Panc1 (cell line): ENCODE results near the gene ACTG1. TPM values are rescaled to one million over a fixed set of nuclear protein-coding genes. Genes with fewer than 3 reads are reported as not detected.

Experiments
- ATAC-seq: fragments of 200-7000 bp; cut with Tn5 transposase; 2 replicates; pipeline ENCODE4 v1.9.1; 2020; ENCODE audit warnings: mild to moderate bottlenecking, moderate library complexity
- BruUV-seq: library from RNA; stranded (reverse); fragments of 400-500 nt; replicated peaks from 2 replicates; lab custom pipeline; 2021; lab: Mats Ljungman, UMichigan
- CTCF ChIA-PET: fragments of 300-600 bp; sonication (Branson Sonifier 250); formaldehyde crosslinking; loops from one replicate; lab custom pipeline; 2022; ENCODE audit warnings: antibody characterized with exemption; lab: Charles Lee
- POLR2A ChIA-PET: fragments of 300-600 bp; sonication (Branson Sonifier 250); formaldehyde crosslinking; loops from one replicate; lab custom pipeline; 2022; ENCODE audit warnings: antibody characterized with exemption; lab: Charles Lee
- DNase-seq: peaks from one replicate; pipeline ENCODE4 v3.0.0-alpha.2; 2010; ENCODE audit warnings: low read depth, low spot score
- H3K27ac ChIP-seq: 2 replicates; pipeline ENCODE4 v1.5.1; 2011; ENCODE audit warnings: mild to moderate bottlenecking, low read length, inconsistent platforms
- H3K27me3 ChIP-seq: fragments of 200-500 bp; sonication (Bioruptor generic); 2 replicates; pipeline ENCODE4 v1.6.0; 2014; ENCODE audit warnings: low read length, inconsistent platforms; ENCODE audit not compliant: control insufficient read depth, insufficient read depth
- H3K36me3 ChIP-seq: fragments of 200-500 bp; sonication (Bioruptor generic); 2 replicates; pipeline ENCODE4 v1.5.1; 2014; ENCODE audit warnings: inconsistent platforms, mild to moderate bottlenecking, low read length, moderate library complexity; ENCODE audit not compliant: control insufficient read depth, insufficient read depth
- H3K4me1 ChIP-seq: 2 replicates; pipeline ENCODE4 v1.5.1; 2011; ENCODE audit warnings: inconsistent platforms, mild to moderate bottlenecking, low read length, moderate library complexity; ENCODE audit not compliant: control insufficient read depth, insufficient read depth
- H3K4me3 ChIP-seq, 2 experiments: 2 replicates each; pipeline ENCODE4 v1.5.1; 2011 to 2012; ENCODE audit warnings: low read depth in 2 of 2, low read length in 2 of 2, mild to moderate bottlenecking in 2 of 2, inconsistent platforms in 1 of 2, moderate library complexity in 1 of 2
- H3K9me3 ChIP-seq: fragments of 200-500 bp; sonication (Bioruptor generic); 2 replicates; pipeline ENCODE4 v1.5.1; 2014; ENCODE audit warnings: low read depth, mild to moderate bottlenecking, inconsistent platforms, low read length, moderate library complexity; ENCODE audit not compliant: control insufficient read depth, insufficient read depth
- CTCF ChIP-seq: fragments of 450-650 bp; IDR thresholded peaks from 2 replicates; pipeline ENCODE4 v1.5.1; 2017; ENCODE audit warnings: mild to moderate bottlenecking
- POLR2AphosphoS5 ChIP-seq: IDR thresholded peaks from 2 replicates; pipeline ENCODE4 v1.6.1; 2012; ENCODE audit warnings: mild to moderate bottlenecking, low read depth, low read length, moderate library complexity
- SIN3A ChIP-seq: IDR thresholded peaks from 2 replicates; pipeline ENCODE4 v1.6.1; 2012; ENCODE audit warnings: low read depth, mild to moderate bottlenecking, low read length, moderate library complexity, borderline replicate concordance; ENCODE audit not compliant: insufficient read depth
- in situ Hi-C: cut with HindIII; loops from 2 replicates; pipeline ENCODE4 v1.10.0; 2016; ENCODE audit warnings: low sequenced_read_pairs, low pct_unique_long_range_greater_than_20kb
- intact Hi-C: fragments of 100-400 bp; cut with micrococcal nuclease; formaldehyde crosslinking; loops from one replicate; pipeline ENCODE4 v1.10.0; 2022; ENCODE audit not compliant: unreplicated experiment
- total RNA-seq: library from RNA; stranded (reverse); gene quantifications from one replicate; pipeline ENCODE4 v1.2.1, GENCODE V29; 2021; ENCODE audit not compliant: unreplicated experiment

ACTG1 gene
- total RNA-seq, 1 experiment from 2014 or later, result 4,502 TPM

GRCh38 chr17:81543339-81543675 lies 30.7 kb upstream of the ACTG1 start:
- TF ChIP-seq SIN3A, result no peak
- 0 out of 2 replicates have a peak, but pooled peaks have one; percentile 2 for TF ChIP-seq POLR2AphosphoS5
- H3K4me1 ChIP-seq, result peaks cover 73% of the 10 kb centered on the region
- in situ Hi-C loops, result no loop called here
- intact Hi-C loops, result no loop called here
- no peaks in the 10 kb centered on the region for H3K9me3 ChIP-seq
- ATAC-seq, result no peak
- no TSS peak for BruUV-seq
- DNase-seq, result no peak
- POLR2A ChIA-PET, result interaction anchor here (1.2 kb wide), 1 partner anchor 9 kb away, joined by 3 read pairs; the partner anchor contains the start of gene FAAP100
- peak overlapping the region; percentile 39 for H3K27ac ChIP-seq
- CTCF ChIA-PET, result no interaction called here
- H3K4me3 ChIP-seq, result no peak overlapping the region
- H3K27me3 ChIP-seq, result no peaks in the 10 kb centered on the region
- H3K36me3 ChIP-seq, result peaks cover 9% of the 10 kb centered on the region

GRCh38 chr17:81542431-81543338 lies 30.1 kb upstream of the ACTG1 start:
- no TSS peak for BruUV-seq
- Histone ChIP-seq H3K36me3 (peaks cover 9% of the 10 kb centered on the region), H3K27ac (0 out of 2 replicates have a peak overlapping the region, but pooled peaks have one; percentile 44)

GRCh38 chr17:81541123-81541522 lies 28.5 kb upstream of the ACTG1 start:
- no peak for ATAC-seq
- in situ Hi-C loops, result no loop called here
- no peak overlapping the region for H3K4me3 ChIP-seq

More at GRCh38 chr17:81542431-81543338, 30.1 kb upstream of the ACTG1 start:
- TF ChIP-seq POLR2AphosphoS5 (peak; percentile 82), SIN3A (no peak)
- H3K4me3 ChIP-seq, result no peak overlapping the region
- ChIA-PET CTCF (no interaction called here), POLR2A (no interaction called here)
- H3K27me3 ChIP-seq, result no peaks in the 10 kb centered on the region
- no peak for ATAC-seq
- in situ Hi-C loops (no loop called here), intact Hi-C loops (no loop called here)
- H3K9me3 ChIP-seq, result no peaks in the 10 kb centered on the region
- peaks cover 74% of the 10 kb centered on the region for H3K4me1 ChIP-seq
- no peak for DNase-seq

More at GRCh38 chr17:81541123-81541522, 28.5 kb upstream of the ACTG1 start:
- Histone ChIP-seq H3K4me1 (peaks cover 64% of the 10 kb centered on the region), H3K27ac (peak overlapping the region; percentile 6; the same call in 1 of the 2 replicates), H3K9me3 (no peaks in the 10 kb centered on the region), H3K36me3 (peaks cover 4% of the 10 kb centered on the region), H3K27me3 (no peaks in the 10 kb centered on the region)
- intact Hi-C loops, result no loop called here
- ChIA-PET CTCF (no interaction called here), POLR2A (no interaction called here)
- no peak for DNase-seq
- no TSS peak for BruUV-seq
- TF ChIP-seq POLR2AphosphoS5, result peak; percentile 63; the same call in 1 of the 2 replicates
- TF ChIP-seq CTCF, result no peak
